Measurements from ENCODE around the gene KRT71.

KRT71 gene

GRCh38 chr12:52581481-52581880, 28.5 kb upstream of the KRT71 start:
- TF ChIP-seq ZNF274 (IDR thresholded peaks at IDR 0.05; ENCODE audit: low read depth, low read length), result no peak
- H3K4me3 ChIP-seq (ENCODE audit: low read length), result no peak overlapping the region

DNA sequence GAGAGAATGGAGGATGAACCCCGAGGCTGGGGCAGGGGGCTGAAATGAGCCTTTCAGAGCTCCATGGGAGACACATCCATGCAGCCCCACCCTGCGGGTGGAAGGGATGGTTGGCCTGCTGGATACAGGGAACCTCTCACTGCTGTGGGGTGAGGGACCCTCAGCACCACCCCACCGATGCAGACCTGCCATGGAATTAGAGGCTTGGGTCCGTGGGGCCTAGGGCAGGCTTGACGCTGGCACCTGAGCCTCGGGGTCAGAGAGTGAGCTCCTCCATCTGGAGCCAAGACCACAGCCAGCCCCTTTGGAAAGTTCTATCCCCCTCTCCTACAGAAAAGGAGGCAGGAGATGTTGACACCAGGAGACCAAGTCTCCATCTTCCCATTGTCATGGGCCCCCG, 28.1 kb upstream of the KRT71 start:
- no peak overlapping the region for H3K4me3 ChIP-seq (ENCODE audit: low read length)
- TF ChIP-seq ZNF274 (IDR thresholded peaks at IDR 0.05; ENCODE audit: low read depth, low read length), result no peak

GRCh38 chr12:52580496-52580895, 27.6 kb upstream of the KRT71 start:
- TF ChIP-seq ZNF274 (IDR thresholded peaks at IDR 0.05; ENCODE audit: low read depth, low read length), result no peak
- no peak overlapping the region for H3K4me3 ChIP-seq (ENCODE audit: low read length)

- no peak for TF ChIP-seq ZNF274 (IDR thresholded peaks at IDR 0.05; ENCODE audit: low read depth, low read length)
- no peak overlapping the region for H3K4me3 ChIP-seq (ENCODE audit: low read length)
These were observed 26.8 kb upstream of the KRT71 start for GRCh38 chr12:52579468-52580465.

DNA sequence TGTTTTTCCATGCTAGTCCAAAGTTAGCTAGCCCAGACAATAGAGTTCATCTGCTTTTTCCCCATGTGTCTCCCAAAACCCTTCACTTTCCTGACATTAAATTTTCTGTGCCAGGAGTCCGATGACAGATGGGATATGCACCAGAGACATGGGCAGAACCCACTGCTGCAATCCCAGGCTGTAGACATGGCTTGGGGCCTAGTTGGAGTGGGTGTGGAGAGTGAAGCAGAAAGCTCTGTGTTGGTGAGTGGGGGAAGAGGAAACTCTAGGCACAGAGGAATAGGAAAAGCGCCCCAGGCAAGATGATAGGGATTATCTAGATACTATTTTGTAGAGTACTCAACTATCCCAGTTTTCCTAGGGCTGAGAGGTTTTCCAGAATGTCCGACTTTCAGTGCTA, 25.5 kb upstream of the KRT71 start:
- TF ChIP-seq ZNF274 (IDR thresholded peaks at IDR 0.05; ENCODE audit: low read depth, low read length), result no peak
- no peak overlapping the region for H3K4me3 ChIP-seq (ENCODE audit: low read length)

DNA sequence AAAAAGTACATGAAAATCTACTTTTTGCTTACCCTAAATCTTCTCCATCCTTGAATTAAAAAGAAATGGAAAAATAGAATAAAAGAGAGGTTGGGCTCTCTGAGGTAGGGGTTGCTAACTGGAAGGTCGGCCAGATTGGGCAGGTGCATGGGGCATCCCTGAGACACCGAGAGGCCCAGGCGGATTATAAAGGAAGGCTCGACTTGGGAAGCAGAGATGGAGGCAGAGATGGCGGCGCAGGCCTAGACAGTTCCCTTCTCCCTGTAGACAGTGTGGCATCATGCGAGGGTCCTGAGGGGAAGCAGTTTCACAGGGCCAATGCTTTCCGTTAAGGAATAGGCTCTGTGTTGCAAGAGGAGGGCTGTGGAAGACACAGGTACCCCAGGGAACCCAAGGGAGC, 24.4 kb upstream of the KRT71 start:
- no peak overlapping the region for H3K4me3 ChIP-seq (ENCODE audit: low read length)
- no peak for TF ChIP-seq ZNF274 (IDR thresholded peaks at IDR 0.05; ENCODE audit: low read depth, low read length)

GRCh38 chr12:52575948-52576347, 23.0 kb upstream of the KRT71 start:
- no peak for TF ChIP-seq ZNF274 (IDR thresholded peaks at IDR 0.05; ENCODE audit: low read depth, low read length)

GRCh38 chr12:52575256-52575655, 22.3 kb upstream of the KRT71 start:
- H3K4me3 ChIP-seq (ENCODE audit: low read length), result no peak overlapping the region
- TF ChIP-seq ZNF274 (IDR thresholded peaks at IDR 0.05; ENCODE audit: low read depth, low read length), result no peak

More at GRCh38 chr12:52575948-52576347, 23.0 kb upstream of the KRT71 start:
- no peak overlapping the region for H3K4me3 ChIP-seq (ENCODE audit: low read length)

GRCh38 chr12:52573743-52574142, 20.8 kb upstream of the KRT71 start, which contains the start of gene KRT74:
KRT74 (minus strand) TSS chr12:52573843; CDS start chr12:52573777, 66 bp downstream.
- no peak within 1 kb of the TSS for H3K4me3 ChIP-seq (ENCODE audit: low read length)
- TF ChIP-seq ZNF274 (IDR thresholded peaks at IDR 0.05; ENCODE audit: low read depth, low read length), result no peak

- TF ChIP-seq ZNF274 (IDR thresholded peaks at IDR 0.05; ENCODE audit: low read depth, low read length), result no peak
These were observed 20.4 kb upstream of the KRT71 start for GRCh38 chr12:52573306-52573705.

DNA sequence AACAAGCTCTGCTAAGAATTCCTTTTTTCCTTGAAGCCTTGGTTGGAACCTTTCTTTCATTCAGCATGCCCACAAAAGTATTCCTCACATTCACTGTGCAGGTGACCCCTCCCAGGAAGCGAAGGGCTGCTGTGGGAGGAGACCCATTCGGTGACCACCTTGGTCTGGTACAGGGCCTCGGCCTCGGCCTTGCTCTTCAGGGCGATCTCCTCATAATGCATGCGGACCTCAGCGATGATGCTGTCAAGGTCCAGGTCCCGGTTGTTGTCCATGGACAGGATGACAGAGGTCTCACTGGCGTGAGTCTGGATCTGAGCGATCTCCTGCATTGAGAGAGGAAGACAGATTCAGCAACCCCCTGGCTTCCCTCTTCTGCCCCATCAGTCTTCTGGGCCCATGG, 17.6 kb upstream of the KRT71 start:
- TF ChIP-seq ZNF274 (IDR thresholded peaks at IDR 0.05; ENCODE audit: low read depth, low read length), result no peak
- no peak overlapping the region for H3K4me3 ChIP-seq (ENCODE audit: low read length)

More at GRCh38 chr12:52573306-52573705, 20.4 kb upstream of the KRT71 start:
- no peak overlapping the region for H3K4me3 ChIP-seq (ENCODE audit: low read length)

DNA sequence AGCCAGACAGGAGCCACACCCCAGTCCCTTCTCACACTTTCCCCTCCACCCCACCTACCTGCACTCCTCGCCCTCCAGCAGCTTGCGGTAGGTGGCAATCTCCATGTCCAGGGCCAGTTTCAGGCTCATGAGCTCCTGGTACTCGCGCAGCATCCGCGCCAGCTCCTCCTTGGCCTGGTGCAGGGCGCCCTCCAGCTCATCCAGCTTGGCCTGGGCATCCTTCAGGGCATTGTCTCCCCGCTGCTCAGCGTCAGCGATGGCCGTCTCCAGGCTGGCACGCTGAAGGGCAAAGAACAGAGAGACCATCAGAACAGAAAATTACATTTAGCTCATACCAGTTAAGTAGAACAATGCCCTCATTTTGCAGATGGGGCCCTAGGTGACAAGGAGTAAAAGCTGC, 15.2 kb upstream of the KRT71 start:
- H3K4me3 ChIP-seq (ENCODE audit: low read length), result no peak overlapping the region
- TF ChIP-seq ZNF274 (IDR thresholded peaks at IDR 0.05; ENCODE audit: low read depth, low read length), result no peak

- TF ChIP-seq ZNF274 (IDR thresholded peaks at IDR 0.05; ENCODE audit: low read depth, low read length), result no peak
- no peak overlapping the region for H3K4me3 ChIP-seq (ENCODE audit: low read length)
These were observed 13.9 kb upstream of the KRT71 start for GRCh38 chr12:52566847-52567291.

DNA sequence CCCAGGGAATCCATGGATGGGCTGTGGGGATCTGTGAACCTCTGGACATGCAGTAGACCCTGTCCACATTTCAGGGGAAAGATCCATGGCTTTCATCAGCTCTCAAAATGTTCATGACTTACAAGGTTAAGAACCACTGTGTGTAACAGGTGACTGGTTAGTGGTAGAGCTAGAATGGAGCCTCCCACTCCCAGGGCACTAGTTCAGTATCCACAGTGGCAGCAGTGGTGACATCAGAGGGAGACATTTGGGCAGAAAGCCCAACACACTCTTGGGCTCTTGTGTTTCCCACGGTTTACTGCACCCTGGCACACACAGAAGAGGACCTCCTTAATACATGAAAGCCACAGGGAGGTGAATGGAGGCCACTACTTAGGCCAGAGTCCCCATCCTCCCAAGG, 11.6 kb upstream of the KRT71 start:
- no peak overlapping the region for H3K4me3 ChIP-seq (ENCODE audit: low read length)
- TF ChIP-seq ZNF274 (IDR thresholded peaks at IDR 0.05; ENCODE audit: low read depth, low read length), result no peak

- TF ChIP-seq ZNF274 (IDR thresholded peaks at IDR 0.05; ENCODE audit: low read depth, low read length), result no peak
- H3K4me3 ChIP-seq (ENCODE audit: low read length), result no peak overlapping the region
These were observed 9.0 kb upstream of the KRT71 start for GRCh38 chr12:52561880-52562449.
